GM23248 (cell line): ENCODE results near the gene MGAM2. TPM values are rescaled to one million over a fixed set of nuclear protein-coding genes. Genes with fewer than 3 reads are reported as not detected.
A peak's percentile ranks its signal among the peaks of the same experiment; 100 is the strongest.

Experiments
- DNase-seq: peaks from one replicate; pipeline ENCODE4 v3.0.0-alpha.2; 2015
- H2AFZ ChIP-seq: fragments of 200-600 bp; sonication (generic); 2 replicates; pipeline ENCODE4 v1.6.1; 2016; ENCODE audit warnings: antibody characterized with exemption
- H3F3A ChIP-seq: fragments of 200-600 bp; sonication (generic); 2 replicates; pipeline ENCODE4 v1.6.1; 2016; ENCODE audit warnings: mild to moderate bottlenecking, antibody characterized with exemption, mixed run types; ENCODE audit not compliant: insufficient read depth
- H3K27ac ChIP-seq: fragments of 200-600 bp; sonication (generic); 2 replicates; pipeline ENCODE4 v1.5.1; 2016; ENCODE audit warnings: mild to moderate bottlenecking
- H3K27me3 ChIP-seq: fragments of 200-600 bp; sonication (generic); replicated peaks from 2 replicates; pipeline ENCODE4 v1.6.1; 2016; ENCODE audit warnings: mild to moderate bottlenecking; ENCODE audit not compliant: insufficient read depth
- H3K36me3 ChIP-seq: fragments of 200-600 bp; sonication (generic); 2 replicates; pipeline ENCODE4 v1.6.1; 2016; ENCODE audit warnings: low read depth, mild to moderate bottlenecking
- H3K4me1 ChIP-seq: fragments of 200-600 bp; sonication (generic); 2 replicates; pipeline ENCODE4 v1.6.1; 2016; ENCODE audit warnings: mild to moderate bottlenecking; ENCODE audit not compliant: insufficient read depth
- H3K4me2 ChIP-seq: fragments of 200-600 bp; sonication (generic); one replicate; pipeline ENCODE4 v1.6.1; 2016; ENCODE audit warnings: mild to moderate bottlenecking; ENCODE audit not compliant: unreplicated experiment
- H3K4me3 ChIP-seq: fragments of 200-600 bp; sonication (generic); 2 replicates; pipeline ENCODE4 v1.5.1; 2016; ENCODE audit warnings: mild to moderate bottlenecking
- H3K79me2 ChIP-seq: fragments of 200-600 bp; sonication (generic); 2 replicates; pipeline ENCODE4 v1.6.1; 2016; ENCODE audit warnings: mild to moderate bottlenecking; ENCODE audit not compliant: insufficient read depth
- H3K9ac ChIP-seq: fragments of 200-600 bp; sonication (generic); 2 replicates; pipeline ENCODE4 v1.6.1; 2016; ENCODE audit warnings: mild to moderate bottlenecking
- H3K9me2 ChIP-seq: fragments of 200-600 bp; sonication (generic); 2 replicates; pipeline ENCODE4 v1.6.1; 2016; ENCODE audit warnings: mixed run types, mild to moderate bottlenecking, moderate library complexity; ENCODE audit not compliant: insufficient read depth
- H3K9me3 ChIP-seq: fragments of 200-600 bp; sonication (generic); one replicate; pipeline ENCODE4 v1.6.1; 2017; ENCODE audit warnings: low read depth
- H4K20me1 ChIP-seq: fragments of 200-600 bp; sonication (generic); 2 replicates; pipeline ENCODE4 v1.6.0; 2016; ENCODE audit not compliant: insufficient read depth
- EZH2 ChIP-seq: fragments of 200-600 bp; sonication (generic); IDR thresholded peaks from 2 replicates; pipeline ENCODE4 v1.6.1; 2018; ENCODE audit warnings: antibody characterized with exemption, mild to moderate bottlenecking; ENCODE audit not compliant: insufficient read depth, poor library complexity, severe bottlenecking
- EZH2phosphoT487 ChIP-seq: fragments of 200-600 bp; sonication (generic); IDR thresholded peaks from 2 replicates; pipeline ENCODE4 v1.6.1; 2018; ENCODE audit warnings: antibody characterized with exemption, moderate library complexity, mild to moderate bottlenecking, low read depth; ENCODE audit not compliant: insufficient read depth
- WGBS, 2 experiments: methylation state at CpG; one replicate each; pipeline ENCODE4 v1.1.6; 2015 to 2017; ENCODE audit warnings: low lambda C conversion rate in 2 of 2, low coverage in 1 of 2; ENCODE audit errors: missing lambda C conversion rate in 2 of 2; 5-methylcytosine and 5-hydroxymethylcytosine counted together
- in situ Hi-C: fragments of 300-500 bp; cut with MboI; formaldehyde crosslinking; loops from 2 replicates; pipeline ENCODE4 v1.15.0; 2020
- polyA plus RNA-seq: library from polyadenylated mRNA; unstranded; fragments of >200 nt; fragmentation: Nextera tagmentation; extraction: Ambion mirVana; gene quantifications from 2 replicates; pipeline ENCODE4 v1.2.1, GENCODE V29; 2016
- total RNA-seq: library from RNA; depleted of rRNA; stranded (reverse); fragments of >200 nt; shearing (Covaris generic); gene quantifications from 2 replicates; pipeline ENCODE4 v1.2.3, GENCODE V29; 2014

MGAM2 gene
- total and polyA plus RNA-seq, 2 experiments from 2014 or later: not detected

DNA sequence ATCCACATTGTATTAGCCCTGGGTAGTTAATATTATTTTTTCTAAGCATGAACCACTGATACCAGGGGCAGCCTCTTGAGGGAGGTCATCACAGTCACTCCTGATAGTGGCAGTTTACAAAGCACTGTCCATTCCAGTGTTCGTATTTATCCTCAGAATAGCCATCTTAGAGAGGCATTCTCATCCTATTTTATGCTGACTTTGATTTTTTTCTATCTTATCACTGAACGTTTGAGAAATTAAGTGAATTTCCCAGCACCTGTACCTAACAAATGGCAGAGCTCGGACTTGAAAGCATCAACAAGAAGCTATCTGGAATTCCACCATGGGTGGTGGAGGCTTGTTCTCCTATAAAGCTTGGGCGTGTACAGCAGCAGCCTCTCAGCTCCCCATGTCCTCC, 26.1 kb upstream of the MGAM2 start:
- no peaks in the 10 kb centered on the region for H3K36me3 ChIP-seq
- H2AFZ ChIP-seq: no peak overlapping the region
- no peak overlapping the region for H3K4me2 ChIP-seq
- WGBS, 2 experiments: 32 to 45% methylated on average over 4 of the region's 4 CpGs
- H3F3A ChIP-seq: 0 out of 2 replicates have a peak, but pooled peaks cover 4% of the 10 kb centered on the region
- no peaks in the 10 kb centered on the region for H3K9me2 ChIP-seq
- H3K9ac ChIP-seq: no peak overlapping the region
- in situ Hi-C loops: no loop called here
- no peaks in the 10 kb centered on the region for H3K4me1 ChIP-seq
- TF ChIP-seq EZH2: no peak
- no peak for TF ChIP-seq EZH2phosphoT487
- DNase-seq: no peak
- H3K27me3 ChIP-seq: no peaks in the 10 kb centered on the region
- H4K20me1 ChIP-seq: no peaks in the 10 kb centered on the region
- no peaks in the 10 kb centered on the region for H3K9me3 ChIP-seq
- H3K79me2 ChIP-seq: no peaks in the 10 kb centered on the region
- H3K4me3 ChIP-seq: no peak overlapping the region
- H3K27ac ChIP-seq: no peak overlapping the region

DNA sequence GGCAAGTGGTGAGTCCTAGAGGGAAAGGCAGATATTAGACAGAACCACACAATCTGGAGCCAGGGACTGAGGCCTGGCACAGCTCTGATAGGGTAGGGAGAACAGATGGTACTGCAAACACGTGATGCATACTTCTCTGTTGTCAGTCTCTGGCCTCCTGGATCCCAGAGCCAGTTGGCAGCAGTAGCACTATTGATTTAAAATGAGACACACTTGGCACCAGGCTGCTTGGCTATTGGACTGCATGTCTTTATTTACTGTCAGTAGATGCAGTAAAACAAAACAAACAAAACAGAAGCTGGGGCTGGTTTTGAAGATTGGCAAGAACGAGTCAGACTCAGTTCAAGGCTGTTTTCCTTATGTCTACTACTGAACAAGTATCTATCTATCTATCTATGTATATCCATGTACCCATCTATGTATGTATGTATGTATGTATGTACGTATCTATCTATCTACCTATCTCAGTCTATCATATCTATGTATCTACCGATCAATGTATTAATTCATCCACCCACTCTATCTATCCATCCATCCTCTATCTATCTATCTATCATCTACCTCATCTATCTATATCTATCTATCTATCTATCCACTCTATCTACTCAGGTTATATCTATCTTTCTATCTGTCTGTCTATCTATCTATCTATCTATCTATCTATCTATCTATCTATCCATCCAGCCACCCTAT, 23.4 kb upstream of the MGAM2 start:
- peak; percentile 24 for DNase-seq
- 37 to 38% methylated on average over 4 of the region's 4 CpGs for WGBS, 2 experiments
- TF ChIP-seq EZH2: no peak
- no peak for TF ChIP-seq EZH2phosphoT487
- in situ Hi-C loops: no loop called here
- no peak overlapping the region for H3K4me2 ChIP-seq
- H3K27me3 ChIP-seq: no peaks in the 10 kb centered on the region
- H3K9me2 ChIP-seq: no peaks in the 10 kb centered on the region
- 0 out of 2 replicates have a peak, but pooled peaks cover 4% of the 10 kb centered on the region for H3F3A ChIP-seq
- H2AFZ ChIP-seq: no peak overlapping the region
- H3K9me3 ChIP-seq: no peaks in the 10 kb centered on the region
- H3K36me3 ChIP-seq: no peaks in the 10 kb centered on the region
- no peak overlapping the region for H3K9ac ChIP-seq
- H3K79me2 ChIP-seq: no peaks in the 10 kb centered on the region
- H4K20me1 ChIP-seq: no peaks in the 10 kb centered on the region
- H3K27ac ChIP-seq: no peak overlapping the region
- H3K4me1 ChIP-seq: no peaks in the 10 kb centered on the region
- no peak overlapping the region for H3K4me3 ChIP-seq

DNA sequence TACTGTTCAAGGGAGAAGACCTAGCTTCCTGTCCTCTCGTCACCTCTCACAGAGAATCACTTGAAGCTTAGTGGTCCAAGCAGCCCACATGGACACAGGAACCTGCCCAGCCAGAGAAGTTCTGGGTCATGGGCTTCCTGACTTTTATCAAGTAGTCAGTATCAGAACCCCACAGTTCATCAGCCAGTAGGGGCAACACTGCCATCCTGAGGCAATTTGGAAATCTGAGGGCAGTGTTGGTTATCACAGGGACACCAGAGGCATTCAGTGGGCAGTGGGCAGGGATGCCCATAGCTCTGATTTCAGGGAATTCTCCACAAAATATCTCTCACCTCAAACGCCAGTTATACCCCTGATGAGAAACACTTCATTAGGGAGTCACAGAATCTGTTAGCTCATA, 22.5 kb upstream of the MGAM2 start:
- Histone ChIP-seq H3K27ac (no peak overlapping the region), H3K36me3 (no peaks in the 10 kb centered on the region), H3K4me2 (no peak overlapping the region), H3K27me3 (no peaks in the 10 kb centered on the region), H2AFZ (no peak overlapping the region), H3K9me2 (no peaks in the 10 kb centered on the region), H4K20me1 (no peaks in the 10 kb centered on the region), H3K4me1 (no peaks in the 10 kb centered on the region), H3K4me3 (no peak overlapping the region), H3K9me3 (no peaks in the 10 kb centered on the region), H3K79me2 (no peaks in the 10 kb centered on the region), H3F3A (0 out of 2 replicates have a peak, but pooled peaks cover 4% of the 10 kb centered on the region), H3K9ac (no peak overlapping the region)
- 45 to 50% methylated on average over 2 of the region's 2 CpGs for WGBS, 2 experiments
- in situ Hi-C loops: no loop called here
- TF ChIP-seq EZH2phosphoT487: no peak
- TF ChIP-seq EZH2: no peak
- DNase-seq: no peak

DNA sequence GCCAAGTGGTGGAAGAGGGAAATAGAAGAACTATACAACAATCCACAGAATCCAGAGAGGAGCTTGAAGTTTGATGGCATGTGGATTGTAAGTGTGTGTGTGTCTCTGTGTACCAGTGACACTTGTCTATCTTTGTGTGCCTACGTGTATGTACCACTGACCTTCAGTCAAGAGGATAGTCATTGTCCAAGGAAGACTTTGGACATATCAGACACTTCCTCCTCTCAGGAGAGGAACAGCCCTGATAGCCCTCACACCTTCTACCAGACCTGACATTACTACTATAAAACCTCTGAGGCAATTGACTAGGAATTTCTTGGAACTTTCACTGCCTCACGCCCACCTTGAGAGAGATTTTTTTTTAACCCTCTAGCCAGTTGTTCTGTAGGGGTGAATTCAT, 19.6 kb upstream of the MGAM2 start:
- no peak for DNase-seq
- no peak overlapping the region for H3K9ac ChIP-seq
- no peak overlapping the region for H3K4me2 ChIP-seq
- H4K20me1 ChIP-seq: no peaks in the 10 kb centered on the region
- H3K36me3 ChIP-seq: no peaks in the 10 kb centered on the region
- in situ Hi-C loops: no loop called here
- H3K79me2 ChIP-seq: no peaks in the 10 kb centered on the region
- no peaks in the 10 kb centered on the region for H3K9me2 ChIP-seq
- no peaks in the 10 kb centered on the region for H3K9me3 ChIP-seq
- no peak overlapping the region for H2AFZ ChIP-seq
- H3K27ac ChIP-seq: no peak overlapping the region
- 0 out of 2 replicates have a peak, but pooled peaks cover 4% of the 10 kb centered on the region for H3F3A ChIP-seq
- no peak for TF ChIP-seq EZH2
- no peak for TF ChIP-seq EZH2phosphoT487
- H3K27me3 ChIP-seq: no peaks in the 10 kb centered on the region
- no peak overlapping the region for H3K4me3 ChIP-seq
- 7 to 14% methylated on average over 2 of the region's 2 CpGs for WGBS, 2 experiments
- H3K4me1 ChIP-seq: no peaks in the 10 kb centered on the region
